A204.1 (cell line): ENCODE measurements around the gene BAIAP2.

ENCODE experiments used
- FAIRE-seq: peaks from 2 replicates; lab custom pipeline; 2012; peaks lifted over from hg19 to GRCh38; lab: Jason Lieb, UNC

Gene BAIAP2

GRCh38 chr17:81091154-81091553 lies 56.2 kb downstream of the BAIAP2 start:
- FAIRE-seq: no peak

GRCh38 chr17:81091774-81092517 lies 57.0 kb downstream of the BAIAP2 start:
- FAIRE-seq: no peak

- no peak for FAIRE-seq
These were observed 57.7 kb downstream of the BAIAP2 start for GRCh38 chr17:81092518-81093095.

- no peak for FAIRE-seq
These were observed 58.9 kb downstream of the BAIAP2 start for GRCh38 chr17:81093619-81094508.

GRCh38 chr17:81094509-81095382 lies 59.8 kb downstream of the BAIAP2 start:
- no peak for FAIRE-seq

GRCh38 chr17:81095383-81095762 lies 60.4 kb downstream of the BAIAP2 start:
- FAIRE-seq: no peak

- no peak for FAIRE-seq
These were observed 61.8 kb downstream of the BAIAP2 start for GRCh38 chr17:81096741-81097133.

GRCh38 chr17:81097134-81097942 lies 62.4 kb downstream of the BAIAP2 start:
- no peak for FAIRE-seq

- no peak for FAIRE-seq
These were observed 63.0 kb downstream of the BAIAP2 start for GRCh38 chr17:81097943-81098308.

- FAIRE-seq: no peak
These were observed 64.9 kb downstream of the BAIAP2 start for GRCh38 chr17:81099888-81100287.

- no peak for FAIRE-seq
These were observed 65.7 kb downstream of the BAIAP2 start for GRCh38 chr17:81100668-81101067.

- no peak for FAIRE-seq
These were observed 66.8 kb downstream of the BAIAP2 start for GRCh38 chr17:81101614-81102306.

GRCh38 chr17:81102352-81102751 lies 67.4 kb downstream of the BAIAP2 start:
- no peak for FAIRE-seq

GRCh38 chr17:81102869-81103268 lies 67.9 kb downstream of the BAIAP2 start:
- no peak for FAIRE-seq

GRCh38 chr17:81103379-81103778 lies 68.4 kb downstream of the BAIAP2 start:
- FAIRE-seq: no peak

GRCh38 chr17:81106716-81107115 lies 71.8 kb downstream of the BAIAP2 start:
- no peak for FAIRE-seq

GRCh38 chr17:81108220-81108619 lies 73.3 kb downstream of the BAIAP2 start:
- FAIRE-seq: no peak

GRCh38 chr17:81109957-81110356 lies 75.0 kb downstream of the BAIAP2 start:
- no peak for FAIRE-seq

- FAIRE-seq: no peak
These were observed 75.6 kb downstream of the BAIAP2 start for GRCh38 chr17:81110488-81111040.

- no peak for FAIRE-seq
These were observed 76.1 kb downstream of the BAIAP2 start for GRCh38 chr17:81111066-81111465.
